Inflammatory macrophage treated with lipopolysaccharide for 1 hour (primary cell): ENCODE measurements around the gene PGS1.

Experiments
- DNase-seq, 2 donors: peaks; one replicate each; pipeline ENCODE4 v3.0.0-alpha.2; 2020 to 2022

Gene PGS1

DNA sequence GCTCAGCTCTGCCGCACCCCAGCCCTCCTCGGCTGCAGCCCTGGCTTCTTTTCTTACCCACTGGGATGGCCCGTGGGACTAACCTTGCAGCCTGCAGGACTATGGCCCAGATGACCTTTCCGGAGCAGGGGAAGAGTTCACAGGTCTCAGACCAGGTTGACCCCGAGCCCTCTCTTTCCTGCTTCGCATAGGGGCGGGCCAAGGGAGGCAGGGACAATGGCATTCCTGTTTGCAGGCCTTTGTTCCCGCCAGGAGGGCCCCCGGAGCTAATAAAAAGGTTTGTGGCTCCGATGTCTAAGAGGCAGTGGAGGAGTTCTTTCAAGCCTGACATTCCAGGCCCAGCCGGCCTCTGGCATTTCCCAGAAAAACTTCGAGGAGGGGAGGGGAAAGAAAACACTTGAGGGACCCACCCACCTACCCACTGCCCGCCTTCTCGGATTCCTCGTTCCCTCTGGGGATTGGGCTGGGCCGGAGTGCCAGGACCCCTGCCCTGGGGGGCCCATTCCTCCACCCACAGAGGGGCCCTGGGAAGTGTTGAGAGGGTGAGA, 12.8 kb upstream of the PGS1 start:
- no peak for DNase-seq

DNA sequence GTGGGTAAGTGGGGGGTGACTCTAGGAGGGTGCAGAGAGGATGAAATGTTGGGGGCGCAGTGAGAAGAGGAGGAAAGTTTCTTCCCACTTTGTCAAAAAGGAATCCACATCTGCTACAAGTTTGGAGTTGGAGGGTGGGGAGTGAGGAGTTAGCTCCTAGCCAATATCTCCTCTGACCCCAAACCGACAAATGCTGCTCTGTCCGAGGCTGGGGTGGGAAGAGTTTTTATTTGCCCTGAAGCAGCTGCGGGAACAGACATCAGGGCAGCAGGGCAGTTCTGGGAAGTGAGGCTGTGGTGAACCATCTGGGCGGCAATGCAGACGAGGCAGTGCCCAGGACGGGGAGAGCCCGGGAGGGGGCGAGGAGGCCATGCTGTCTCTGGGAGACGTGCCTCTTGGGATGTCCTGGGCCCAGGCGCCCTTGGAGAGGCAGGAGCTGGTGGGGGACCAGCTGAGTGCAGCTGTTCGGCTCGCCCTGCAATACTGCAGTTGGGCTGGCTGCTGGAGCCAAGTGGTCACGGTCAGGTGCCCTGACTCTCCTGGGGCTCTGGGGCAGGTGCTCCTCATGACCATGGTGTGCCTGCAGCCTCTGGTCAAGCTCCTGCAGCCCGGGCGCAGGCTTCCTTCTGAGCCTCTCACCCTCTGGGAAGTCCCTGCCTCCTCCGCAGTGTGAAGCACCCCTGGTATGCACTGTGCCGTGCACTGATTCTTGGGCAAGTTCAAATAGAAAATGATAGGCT, 12.2 kb upstream of the PGS1 start:
- DNase-seq, result no peak

DNA sequence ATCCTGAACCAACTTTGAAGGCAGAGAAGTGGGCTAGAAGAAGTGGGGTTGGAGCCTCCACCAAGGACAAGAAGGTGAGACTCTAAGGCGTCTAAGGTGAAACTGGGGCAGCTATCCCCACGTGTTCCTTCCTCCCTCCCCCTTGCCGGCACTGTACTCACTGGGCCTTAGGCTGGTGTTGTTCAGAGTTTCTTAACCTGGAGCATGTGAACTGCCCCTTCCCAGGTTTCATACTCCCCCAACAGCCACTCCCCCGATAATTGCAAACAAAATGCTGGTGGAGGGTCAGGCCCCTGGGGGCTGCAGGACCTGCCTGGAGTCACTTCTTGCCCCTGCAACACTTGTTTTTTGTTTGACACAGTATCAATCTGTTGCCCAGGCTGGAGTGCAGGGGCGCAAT, 11.3 kb upstream of the PGS1 start:
- DNase-seq, result no peak

DNA sequence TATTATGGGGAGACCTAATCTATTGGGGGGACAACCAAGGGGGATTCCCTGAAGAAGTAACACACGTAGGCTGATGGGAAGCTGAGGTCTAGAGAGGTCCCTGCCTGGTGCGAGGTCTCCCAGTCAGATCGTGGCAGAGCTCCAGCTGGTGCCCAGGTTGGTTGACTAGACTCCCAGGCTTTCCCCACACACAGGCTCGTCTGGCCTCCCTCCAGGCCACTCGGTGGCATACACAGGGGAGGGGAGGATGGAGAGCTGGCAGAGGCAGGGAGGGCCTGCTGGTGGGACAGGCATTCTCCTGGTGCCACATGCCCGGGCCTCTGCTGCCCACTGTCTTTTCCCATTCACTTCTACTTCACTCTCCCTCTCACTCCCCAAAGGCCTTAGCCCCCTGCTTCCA, 10.1 kb upstream of the PGS1 start:
- DNase-seq, result no peak

DNA sequence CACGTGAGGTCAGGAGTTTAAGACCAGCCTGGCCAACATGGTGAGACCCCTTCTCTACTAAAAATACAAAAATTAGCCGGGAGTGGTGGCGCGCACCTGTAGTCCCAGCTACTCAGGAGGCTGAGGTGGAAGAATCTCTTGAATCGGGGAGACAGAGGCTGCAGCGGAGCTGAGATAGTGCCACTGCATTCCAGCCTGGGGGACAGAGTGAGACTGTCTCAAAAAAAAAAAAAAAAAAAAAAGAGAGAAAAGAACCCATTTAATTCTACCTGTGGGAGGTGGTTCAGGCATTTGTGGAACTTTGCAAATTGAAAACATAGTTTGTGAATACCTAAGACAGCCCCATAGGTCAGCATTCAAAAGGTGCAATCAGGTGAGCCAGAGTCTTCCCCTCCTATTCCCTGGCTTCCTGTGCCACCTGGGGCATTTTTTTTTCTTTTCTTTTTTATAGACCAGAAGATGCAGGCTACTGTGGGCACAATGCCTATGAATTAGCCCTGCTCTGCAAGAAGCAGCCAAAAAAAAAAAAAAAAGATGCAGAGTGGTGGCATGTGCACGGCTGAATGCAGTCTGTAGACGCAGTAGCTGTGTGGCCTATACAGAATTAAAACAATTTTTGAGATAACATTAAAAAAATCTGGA, 9.5 kb upstream of the PGS1 start:
- DNase-seq, result no peak

DNA sequence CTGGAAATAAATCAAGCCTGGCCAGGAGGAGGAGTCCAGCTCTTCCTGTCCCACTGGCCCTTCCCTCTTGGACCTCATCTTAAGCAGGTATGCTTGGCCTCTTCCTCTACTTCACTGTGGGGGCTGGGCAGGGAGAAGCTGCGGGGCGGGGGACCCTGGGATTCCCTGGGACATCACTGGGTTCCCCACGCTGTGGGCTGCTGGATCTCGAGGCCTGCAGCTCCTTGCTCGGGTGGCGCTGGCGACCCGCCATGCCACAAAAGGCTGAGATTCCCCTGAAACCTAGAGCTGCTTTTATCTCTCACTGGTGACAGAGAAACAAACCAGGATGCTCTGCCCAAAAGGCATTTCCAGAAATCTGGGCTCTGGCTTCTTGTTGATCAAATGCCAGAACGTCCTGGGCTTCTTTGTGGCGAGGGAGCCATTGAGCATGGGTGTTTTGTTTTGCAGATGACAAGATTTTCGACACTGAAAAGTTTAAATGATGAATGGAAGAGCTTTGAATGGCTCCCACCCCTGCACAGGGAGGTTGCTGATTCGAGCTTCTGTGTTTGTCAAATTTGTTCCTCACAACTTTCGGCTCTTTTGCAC, 8.6 kb upstream of the PGS1 start:
- no peak for DNase-seq

DNA sequence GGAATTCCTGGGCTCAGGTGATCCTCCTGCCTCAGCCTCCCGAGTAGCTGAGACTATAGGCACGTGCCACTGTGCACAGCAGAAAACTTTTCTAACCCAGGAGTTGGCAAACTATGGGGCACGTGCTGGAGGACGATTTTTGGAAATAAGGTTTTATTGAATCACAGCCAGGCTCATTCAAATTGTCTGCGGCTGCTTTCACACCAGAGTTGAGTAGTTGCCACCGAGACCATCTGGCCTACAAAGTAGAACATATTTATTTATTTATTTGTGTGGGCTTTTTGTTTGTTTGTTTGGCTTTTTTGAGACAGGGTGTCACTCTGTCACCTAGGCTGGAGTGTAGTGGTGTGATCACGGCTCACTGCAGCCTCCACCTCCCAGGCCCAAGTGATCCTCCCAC, 7.4 kb upstream of the PGS1 start:
- no peak for DNase-seq

DNA sequence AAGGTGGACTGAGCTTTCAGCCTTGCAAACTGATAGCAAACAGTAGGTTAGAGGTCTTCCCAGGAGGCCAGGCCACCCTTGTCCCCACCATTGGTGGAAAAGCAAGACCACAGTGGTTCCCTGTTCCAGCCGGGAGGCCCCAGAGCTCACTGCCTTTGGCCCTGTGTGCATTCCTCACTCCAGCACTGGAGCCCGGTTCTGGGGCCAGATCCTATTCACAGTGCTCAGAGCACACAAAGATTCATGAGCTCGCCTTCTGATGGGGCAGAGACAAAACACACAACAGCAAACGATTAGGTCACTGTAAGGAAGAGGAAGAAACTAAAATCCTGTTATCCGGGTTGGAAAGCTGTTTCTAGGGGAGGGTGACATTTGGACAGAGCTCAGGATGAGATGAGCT, 5.6 kb upstream of the PGS1 start:
- DNase-seq, result no peak

DNA sequence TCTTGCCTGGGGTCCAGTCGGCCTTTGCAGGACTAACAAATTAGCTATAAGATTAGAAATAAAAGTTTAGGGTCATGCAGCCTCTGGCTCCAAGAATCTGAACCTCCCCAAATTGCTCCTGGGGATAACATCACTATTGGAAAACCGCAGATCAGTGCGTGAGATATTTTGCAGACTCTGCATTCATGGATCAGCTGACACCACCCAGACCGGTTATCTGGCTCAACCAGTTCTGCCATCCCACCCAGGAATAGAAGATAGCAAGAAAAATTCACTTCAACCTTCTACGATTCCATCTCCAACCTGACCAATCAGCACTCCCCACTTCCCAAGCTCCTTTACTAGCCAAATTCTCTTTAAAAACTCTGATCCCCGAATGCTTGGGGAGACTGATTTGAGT, 4.3 kb upstream of the PGS1 start:
- DNase-seq, result no peak

DNA sequence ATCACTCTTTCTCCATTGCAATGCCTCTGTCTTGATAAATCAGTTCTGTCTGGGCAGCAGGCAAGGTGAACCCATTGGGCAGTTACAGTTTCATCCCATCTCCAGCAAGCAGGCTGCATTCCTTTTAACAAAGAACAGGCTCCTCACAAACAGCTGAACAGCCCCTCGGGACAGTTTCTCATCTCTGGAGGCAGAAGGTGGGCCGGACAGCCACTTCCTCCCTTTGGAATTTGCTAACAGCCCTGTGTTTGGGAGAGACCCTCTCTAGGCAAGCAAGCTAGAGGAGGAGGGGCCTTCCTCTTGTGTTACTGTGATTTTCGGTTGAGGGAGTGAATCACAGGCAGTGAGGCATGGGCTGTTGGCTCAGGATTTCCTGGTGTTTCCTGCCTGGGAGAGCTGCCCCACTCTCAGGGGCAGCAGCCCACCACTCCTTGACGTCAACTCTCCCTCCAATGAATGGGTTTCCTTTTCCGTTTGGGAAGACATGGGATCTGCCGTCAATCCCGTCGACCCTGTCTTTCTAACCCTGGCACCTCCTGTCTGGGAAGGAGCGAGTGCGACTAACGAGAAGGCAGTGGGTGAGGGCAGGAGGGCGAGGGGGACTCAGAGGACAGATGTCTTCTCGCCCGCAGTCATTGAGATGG, 3.7 kb upstream of the PGS1 start:
- peak in 1 of 2 donors; percentile 21 for DNase-seq

DNA sequence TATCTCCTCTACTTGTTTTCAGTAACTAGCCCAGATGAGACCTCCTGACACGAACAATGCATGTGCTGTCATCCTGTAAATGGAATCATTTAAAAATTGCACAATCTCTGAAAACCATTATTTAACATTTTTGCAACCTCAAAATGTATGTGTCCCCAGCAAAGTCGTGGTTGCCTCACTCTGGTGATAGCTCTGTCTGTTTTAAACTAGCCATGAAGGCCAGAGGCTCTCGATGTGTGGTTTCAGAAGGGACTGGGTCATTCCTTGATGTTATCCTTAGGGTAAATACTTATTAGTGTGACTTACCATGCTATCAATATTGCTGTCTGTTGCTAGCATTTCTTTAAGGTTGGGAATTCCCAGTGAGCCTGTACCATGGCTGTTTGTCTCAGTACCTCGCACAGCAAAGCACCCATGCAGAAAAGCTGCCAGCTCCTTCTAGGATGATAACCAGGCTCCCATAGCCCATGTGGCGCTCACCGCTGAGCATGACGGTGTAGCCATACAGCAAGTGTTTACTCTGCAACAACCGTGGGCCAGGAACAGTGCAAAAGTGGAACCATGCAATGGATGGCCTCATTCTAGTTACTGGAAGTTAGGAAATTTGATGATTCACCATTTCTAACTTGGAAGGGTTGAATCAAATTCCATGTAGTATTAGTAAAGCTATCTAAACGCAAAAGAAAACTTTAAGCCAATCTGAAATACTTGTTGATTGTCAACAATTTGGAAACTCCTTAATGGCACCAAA, 2.9 kb upstream of the PGS1 start:
- peak; percentile 92 for DNase-seq

DNA sequence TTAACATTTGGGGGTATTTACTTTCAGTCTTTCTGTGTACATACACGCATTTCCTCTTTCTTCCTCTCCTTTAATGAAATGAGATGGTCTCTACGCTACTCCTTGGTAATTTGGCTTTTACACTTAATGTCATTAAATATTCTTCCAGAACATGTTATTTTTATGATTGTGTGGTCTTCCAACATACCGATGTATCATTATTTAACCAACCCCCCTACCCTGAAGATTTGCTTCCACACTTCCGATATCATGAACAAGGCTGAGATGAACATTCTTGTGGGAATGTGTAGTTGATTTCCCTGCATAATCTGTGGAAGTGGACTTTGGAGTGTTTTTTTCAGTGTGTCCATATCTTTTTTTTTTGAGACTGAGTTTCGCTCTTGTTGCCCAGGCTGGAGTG, 2.3 kb upstream of the PGS1 start:
- DNase-seq, result no peak

DNA sequence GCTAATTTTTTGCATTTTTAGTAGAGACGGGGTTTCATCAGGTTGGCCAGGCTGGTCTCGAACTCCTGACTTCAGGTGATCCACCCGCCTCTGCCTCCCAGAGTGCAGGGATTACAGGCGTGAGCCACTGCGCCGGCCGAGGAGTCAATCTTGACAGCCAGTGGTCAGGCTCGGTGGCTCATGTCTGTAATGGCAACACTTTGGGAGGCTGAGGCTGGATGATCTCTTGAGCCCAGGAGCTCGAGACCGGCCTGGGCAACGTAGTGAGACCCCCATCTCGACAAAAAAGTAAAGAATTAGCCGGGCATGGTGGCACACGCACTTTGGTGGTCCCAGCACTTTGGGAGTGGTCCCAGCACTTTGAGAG, 608 bp upstream of the PGS1 start:
- DNase-seq, result no peak

DNA sequence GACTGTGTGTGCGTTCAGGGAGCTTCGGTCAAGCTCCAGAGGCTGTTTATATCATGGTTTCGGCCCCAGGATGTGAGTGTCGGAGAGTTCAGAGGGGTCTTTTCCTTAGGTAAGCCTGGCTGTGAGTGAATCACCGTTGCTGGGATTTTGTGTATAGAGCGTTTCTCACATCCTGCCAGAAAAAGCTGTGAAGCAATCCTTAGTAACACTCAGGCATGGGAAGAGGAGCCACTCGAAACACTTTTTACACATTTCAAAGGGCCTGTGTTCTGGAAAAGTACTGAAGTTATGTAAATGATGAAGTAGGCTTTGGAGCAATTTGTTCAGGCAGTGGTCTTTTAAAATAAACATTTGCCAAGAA, 662 bp downstream of the PGS1 start:
- DNase-seq, result peak in 1 of 2 donors; percentile 33

DNA sequence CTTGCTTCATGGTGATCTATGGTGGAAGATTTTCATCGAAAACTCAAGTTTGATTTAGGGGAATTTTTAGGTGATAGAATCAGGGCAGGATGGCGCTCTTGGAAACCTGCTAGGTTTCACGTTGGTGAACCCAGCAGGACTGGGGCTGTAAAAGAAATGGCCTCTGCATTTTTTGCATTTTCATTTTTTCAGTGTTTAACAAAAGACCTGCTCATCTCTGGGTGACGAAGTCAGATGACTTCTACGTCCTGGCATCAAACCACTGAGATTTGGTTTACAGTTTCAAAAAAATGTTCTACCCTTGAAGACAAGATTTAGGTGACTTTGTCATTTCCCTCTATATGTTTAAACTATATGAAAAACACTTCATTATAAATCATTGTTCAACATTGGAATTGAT, 1.9 kb downstream of the PGS1 start:
- DNase-seq, result no peak

DNA sequence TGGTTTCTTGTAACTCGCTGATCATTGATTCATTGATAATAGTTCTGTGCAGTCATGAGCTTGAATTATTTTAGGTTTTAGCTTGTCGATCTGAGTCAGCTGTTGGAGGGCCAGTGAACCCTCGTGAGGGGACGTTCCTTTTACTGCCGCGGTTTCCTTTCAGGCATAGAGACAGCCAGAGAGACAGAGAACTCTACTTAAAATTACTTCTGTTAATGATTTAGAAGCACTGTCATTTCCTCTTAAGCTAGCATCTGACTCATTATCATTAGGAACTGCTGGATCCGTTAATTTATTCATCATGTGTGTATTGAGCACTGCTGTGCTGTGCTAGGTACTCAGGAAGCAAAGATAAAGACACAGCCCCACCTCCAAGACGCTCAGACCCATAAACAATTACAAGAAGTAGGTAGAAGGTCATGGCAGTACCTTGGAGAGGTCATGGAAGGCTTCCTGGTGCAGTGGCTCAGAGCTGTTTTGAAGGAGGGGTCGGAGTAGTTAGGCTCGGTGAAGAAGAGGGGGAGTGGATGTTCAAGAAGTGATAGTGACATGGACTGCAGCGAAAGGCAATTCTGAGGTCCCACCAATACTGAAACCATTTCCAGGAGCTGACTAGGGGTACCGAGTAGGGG, 3.3 kb downstream of the PGS1 start:
- DNase-seq, result peak; percentile 49 to 63

DNA sequence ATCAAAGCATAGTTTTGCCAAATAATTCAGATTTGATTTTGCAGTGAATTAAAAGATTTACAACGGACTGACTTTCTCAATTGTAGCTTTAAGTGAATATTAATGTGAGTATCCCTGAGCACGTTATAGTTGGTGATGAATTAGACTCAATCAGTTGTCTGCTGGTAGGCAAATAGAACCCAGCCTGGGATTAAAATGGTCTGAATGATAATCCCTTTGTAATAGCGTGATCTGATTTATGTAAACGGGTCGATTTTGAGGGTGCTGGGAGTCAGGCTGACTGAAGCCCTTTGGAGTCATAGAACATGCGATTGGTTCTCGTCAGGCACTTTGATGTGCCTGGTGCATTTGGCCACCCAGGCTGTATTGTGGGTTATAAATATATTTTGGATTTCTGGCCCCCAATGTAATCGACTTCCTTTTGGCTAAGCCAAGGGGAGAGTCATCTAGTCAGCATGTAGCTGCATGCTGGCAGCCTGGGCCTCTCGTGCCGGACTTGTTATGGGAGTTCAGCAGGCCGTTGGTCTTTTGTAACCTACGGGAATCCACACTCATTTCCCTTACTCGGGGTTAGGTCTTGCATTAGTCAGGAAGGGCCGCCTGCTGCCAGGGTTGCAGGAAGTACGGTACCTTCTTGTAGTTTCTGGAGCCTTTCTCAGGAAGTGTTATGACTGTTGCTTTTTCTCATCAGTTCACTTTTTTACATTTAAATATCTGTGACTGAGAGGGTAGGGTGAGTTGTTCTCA, 5.4 kb downstream of the PGS1 start:
- DNase-seq, result peak; percentile 90 to 95

DNA sequence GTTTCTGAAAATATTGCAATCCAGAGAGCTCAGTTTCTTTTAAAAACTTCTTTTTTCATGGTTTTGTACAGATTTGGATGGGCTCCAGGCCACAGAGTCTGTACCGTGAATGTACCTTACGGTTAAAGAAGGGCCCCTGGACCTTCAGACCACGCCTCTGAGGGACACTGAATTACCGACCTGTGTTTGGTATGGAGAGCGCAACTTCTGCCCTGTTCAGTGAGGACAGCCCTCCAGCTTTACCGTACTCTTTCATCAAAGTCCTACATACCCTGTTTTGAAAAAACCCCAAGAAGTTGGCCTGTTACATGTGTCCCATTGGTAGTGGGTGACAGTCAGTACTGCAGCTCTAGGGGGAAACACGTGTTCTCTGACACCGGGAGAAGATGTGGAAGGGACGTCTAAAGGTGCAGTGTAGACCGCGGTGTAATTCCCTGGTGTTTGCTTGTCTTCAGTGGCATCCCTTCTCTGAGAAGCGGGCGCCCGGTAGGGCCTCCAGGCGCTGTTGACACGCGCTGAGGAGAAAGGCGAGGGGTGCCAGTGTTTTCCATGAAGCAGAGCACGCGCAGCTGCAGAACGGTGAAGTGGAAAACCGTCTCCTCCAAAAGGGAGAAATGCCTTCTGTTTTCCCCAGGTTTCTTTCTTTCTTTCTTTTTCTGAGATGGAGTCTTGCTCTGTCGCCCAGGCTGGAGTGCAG, 6.2 kb downstream of the PGS1 start:
- no peak for DNase-seq

DNA sequence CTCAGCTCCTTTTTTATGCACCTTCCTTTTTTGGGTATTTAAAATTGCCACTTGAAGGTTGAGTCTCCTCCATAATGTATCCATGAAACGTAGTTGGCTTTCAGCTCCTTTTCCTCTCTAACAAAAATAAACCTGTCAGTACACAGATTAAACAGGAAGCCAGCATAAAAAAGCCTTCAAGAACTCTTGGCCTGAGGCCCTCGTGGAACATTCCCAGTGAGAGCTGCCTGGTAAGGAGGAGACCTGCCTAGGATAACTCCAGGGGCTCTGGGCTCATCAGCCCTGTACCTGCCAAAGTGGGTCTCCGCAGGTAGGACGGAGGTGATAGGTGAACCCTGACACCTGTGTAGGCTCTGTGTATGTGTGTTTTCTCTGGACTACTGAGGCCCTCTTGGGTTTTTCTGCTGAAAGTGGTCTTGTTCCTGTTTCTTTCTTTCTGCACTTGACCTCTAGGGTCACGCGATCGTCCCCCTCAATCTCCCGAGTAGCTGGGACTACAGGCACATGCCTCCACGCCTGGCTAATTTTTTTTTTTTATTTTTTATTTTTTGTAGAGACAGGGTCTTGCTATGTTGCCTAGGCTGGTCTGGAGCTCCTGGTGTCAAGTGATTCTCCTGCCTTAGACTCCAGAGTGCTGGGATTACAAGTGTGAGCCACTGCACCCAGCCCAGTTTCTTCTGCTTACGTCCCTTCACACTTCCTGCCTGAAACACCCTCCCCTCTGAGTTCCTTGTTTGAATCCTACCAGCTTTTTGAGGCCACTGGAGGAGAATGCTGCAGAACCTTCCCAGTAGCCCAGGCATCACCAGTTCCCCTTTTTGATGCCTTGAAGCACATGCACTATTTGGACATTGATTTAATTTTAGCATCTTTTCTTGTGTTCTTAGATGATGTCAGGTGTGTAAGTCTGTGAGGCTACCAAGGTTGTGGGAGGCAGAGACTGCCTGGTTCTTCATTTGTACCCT, 9.8 kb downstream of the PGS1 start:
- peak; percentile 82 to 91 for DNase-seq
